ENCODE results near the gene LY9.

Gene LY9

DNA sequence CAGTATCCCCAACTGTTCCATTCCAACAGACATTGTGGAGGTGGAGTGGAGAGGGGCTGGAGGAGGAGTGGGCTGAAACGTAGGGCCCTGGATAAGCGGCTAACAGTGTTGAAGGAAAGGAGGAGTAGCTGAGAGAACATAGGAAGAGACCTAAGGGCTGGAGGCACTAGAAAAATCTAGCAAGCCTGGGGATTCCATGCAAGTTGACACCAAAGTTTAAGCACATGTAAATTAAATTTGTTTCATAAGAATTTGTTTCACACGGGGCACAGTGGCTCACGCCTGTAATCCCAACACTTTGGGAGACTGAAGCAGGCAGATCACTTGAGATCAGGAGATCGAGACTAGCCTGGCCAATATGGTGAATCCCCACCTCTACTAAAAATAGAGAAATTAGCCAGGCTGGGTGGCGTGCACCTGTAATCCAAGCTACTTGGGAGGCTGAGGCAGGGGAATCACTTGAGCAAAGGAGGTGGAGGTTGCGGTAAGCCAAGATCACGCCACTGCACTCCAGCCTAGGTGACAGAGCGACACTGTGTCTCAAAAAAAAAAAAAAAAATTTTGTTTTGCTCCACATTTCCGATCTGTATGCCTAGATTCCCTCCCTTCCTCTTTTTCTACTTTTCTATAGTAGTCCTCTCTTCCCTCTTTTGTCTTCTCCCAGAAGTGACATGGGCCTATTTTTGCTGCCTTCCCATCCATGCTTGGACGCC is 67.2 kb downstream of the LY9 start:
- Histone ChIP-seq H4K20me1 (ENCODE audit: insufficient read depth) (no peaks in the 10 kb centered on the region), H3K4me1 (ENCODE audit: low read depth, poor library complexity, severe bottlenecking) (no peaks in the 10 kb centered on the region), H3K27ac (no peak overlapping the region), H3K4me3 (IDR thresholded peaks at IDR 0.05; ENCODE audit: insufficient read depth, low read depth, low read length) (no peak overlapping the region), H2AFZ (ENCODE audit: low read depth) (no peak overlapping the region), H3K36me3 (ENCODE audit: insufficient read depth) (no peaks in the 10 kb centered on the region), H3K9ac (no peak overlapping the region), H3K4me2 (no peak overlapping the region), H3K27me3 (ENCODE audit: insufficient read depth, low read depth) (no peaks in the 10 kb centered on the region), H3K79me2 (ENCODE audit: insufficient read depth, low read depth) (no peaks in the 10 kb centered on the region)
- TF ChIP-seq CTCF (conservative IDR thresholded peaks at IDR 0.05; ENCODE audit: low read depth, low read length): no peak

GRCh38 chr1:160863774-160864131 is 67.8 kb downstream of the LY9 start:
- Histone ChIP-seq H3K4me3 (IDR thresholded peaks at IDR 0.05; ENCODE audit: insufficient read depth, low read depth, low read length) (no peak overlapping the region), H3K27me3 (ENCODE audit: insufficient read depth, low read depth) (no peaks in the 10 kb centered on the region), H2AFZ (ENCODE audit: low read depth) (no peak overlapping the region), H3K36me3 (ENCODE audit: insufficient read depth) (no peaks in the 10 kb centered on the region), H3K79me2 (ENCODE audit: insufficient read depth, low read depth) (no peaks in the 10 kb centered on the region), H3K9ac (no peak overlapping the region), H3K4me1 (ENCODE audit: low read depth, poor library complexity, severe bottlenecking) (no peaks in the 10 kb centered on the region), H4K20me1 (ENCODE audit: insufficient read depth) (no peaks in the 10 kb centered on the region), H3K27ac (no peak overlapping the region), H3K4me2 (no peak overlapping the region)
- TF ChIP-seq CTCF (conservative IDR thresholded peaks at IDR 0.05; ENCODE audit: low read depth, low read length): no peak

GRCh38 chr1:160864173-160864572 is 68.2 kb downstream of the LY9 start:
- H4K20me1 ChIP-seq (ENCODE audit: insufficient read depth): no peaks in the 10 kb centered on the region
- no peaks in the 10 kb centered on the region for H3K27me3 ChIP-seq (ENCODE audit: insufficient read depth, low read depth)
- H3K79me2 ChIP-seq (ENCODE audit: insufficient read depth, low read depth): no peaks in the 10 kb centered on the region
- no peak overlapping the region for H2AFZ ChIP-seq (ENCODE audit: low read depth)
- no peak overlapping the region for H3K4me3 ChIP-seq (IDR thresholded peaks at IDR 0.05; ENCODE audit: insufficient read depth, low read depth, low read length)
- no peak overlapping the region for H3K4me2 ChIP-seq
- no peak overlapping the region for H3K9ac ChIP-seq
- TF ChIP-seq CTCF (conservative IDR thresholded peaks at IDR 0.05; ENCODE audit: low read depth, low read length): no peak
- no peaks in the 10 kb centered on the region for H3K4me1 ChIP-seq (ENCODE audit: low read depth, poor library complexity, severe bottlenecking)
- H3K36me3 ChIP-seq (ENCODE audit: insufficient read depth): no peaks in the 10 kb centered on the region
- H3K27ac ChIP-seq: no peak overlapping the region

DNA sequence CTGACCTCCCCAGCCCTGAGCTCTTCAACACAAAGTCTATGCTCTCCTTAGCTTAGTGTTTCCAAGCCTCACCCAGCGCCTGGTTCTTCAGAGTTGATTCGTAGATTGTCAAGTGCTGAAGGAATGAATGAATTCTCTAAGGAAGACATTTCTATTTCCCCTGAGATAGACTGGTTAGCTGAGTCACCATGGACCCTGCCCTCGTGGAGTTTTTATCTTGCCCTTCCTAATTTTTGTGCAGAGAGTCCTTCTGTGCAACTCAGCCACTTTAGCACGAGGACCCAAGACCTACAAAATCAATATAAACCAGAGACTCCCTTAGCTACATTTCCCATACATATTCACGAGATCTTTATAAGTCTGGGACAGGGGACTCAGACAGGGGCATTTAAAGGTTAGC is 69.4 kb downstream of the LY9 start:
- TF ChIP-seq CTCF (conservative IDR thresholded peaks at IDR 0.05; ENCODE audit: low read depth, low read length): no peak
- no peak overlapping the region for H3K4me2 ChIP-seq
- H2AFZ ChIP-seq (ENCODE audit: low read depth): no peak overlapping the region
- no peak overlapping the region for H3K4me3 ChIP-seq (IDR thresholded peaks at IDR 0.05; ENCODE audit: insufficient read depth, low read depth, low read length)
- no peaks in the 10 kb centered on the region for H3K79me2 ChIP-seq (ENCODE audit: insufficient read depth, low read depth)
- no peaks in the 10 kb centered on the region for H3K27me3 ChIP-seq (ENCODE audit: insufficient read depth, low read depth)
- H3K9ac ChIP-seq: no peak overlapping the region
- no peaks in the 10 kb centered on the region for H4K20me1 ChIP-seq (ENCODE audit: insufficient read depth)
- no peaks in the 10 kb centered on the region for H3K4me1 ChIP-seq (ENCODE audit: low read depth, poor library complexity, severe bottlenecking)
- H3K27ac ChIP-seq: no peak overlapping the region
- no peaks in the 10 kb centered on the region for H3K36me3 ChIP-seq (ENCODE audit: insufficient read depth)
